Activated T-helper 1 cell treated with anti-CD3 and anti-CD28 coated beads, Interleukin-12 subunit alpha, Interleukin-12 subunit beta, Interleukin-2, Interleukin-4 antibody, amounts not matched to agents 30 ng/mL and 10 ng/mL and 1 ng/mL, durations not matched to agents 14 hours and 24 hours and 36 hours (primary cell): ENCODE measurements around the gene TEAD1. TPM values are rescaled to one million over a fixed set of nuclear protein-coding genes. Genes with fewer than 3 reads are reported as not detected.

Experiments
- DNase-seq: peaks from one replicate; pipeline ENCODE4 v3.0.0; 2021; ENCODE audit warnings: low spot score
- H3K27ac Mint-ChIP-seq: one replicate; pipeline ENCODE4 v1.8.0; 2021; ENCODE audit warnings: mild to moderate bottlenecking, mixed read lengths
- H3K27me3 Mint-ChIP-seq: one replicate; pipeline ENCODE4 v1.8.0; 2022; ENCODE audit warnings: mild to moderate bottlenecking, moderate library complexity, mixed read lengths; ENCODE audit not compliant: insufficient read depth
- H3K36me3 Mint-ChIP-seq: one replicate; pipeline ENCODE4 v1.8.0; 2021; ENCODE audit warnings: low read depth, mixed read lengths
- H3K4me1 Mint-ChIP-seq: one replicate; pipeline ENCODE4 v1.8.0; 2021; ENCODE audit warnings: low read depth, mixed read lengths
- H3K4me3 Mint-ChIP-seq: one replicate; pipeline ENCODE4 v1.8.0; 2021; ENCODE audit warnings: mild to moderate bottlenecking, moderate library complexity, mixed read lengths
- H3K9me3 Mint-ChIP-seq: one replicate; pipeline ENCODE4 v1.8.0; 2021; ENCODE audit warnings: mixed read lengths
- intact Hi-C: fragments of 100-400 bp; cut with micrococcal nuclease; formaldehyde crosslinking; loops from one replicate; pipeline ENCODE4 v1.15.1; 2024
- total RNA-seq: library from RNA; stranded (reverse); gene quantifications from 2 replicates; pipeline ENCODE4 v1.2.3, GENCODE V29; 2022

The TEAD1 gene
- total RNA-seq, 1 donor from 2014 or later = 0.41 TPM

DNA sequence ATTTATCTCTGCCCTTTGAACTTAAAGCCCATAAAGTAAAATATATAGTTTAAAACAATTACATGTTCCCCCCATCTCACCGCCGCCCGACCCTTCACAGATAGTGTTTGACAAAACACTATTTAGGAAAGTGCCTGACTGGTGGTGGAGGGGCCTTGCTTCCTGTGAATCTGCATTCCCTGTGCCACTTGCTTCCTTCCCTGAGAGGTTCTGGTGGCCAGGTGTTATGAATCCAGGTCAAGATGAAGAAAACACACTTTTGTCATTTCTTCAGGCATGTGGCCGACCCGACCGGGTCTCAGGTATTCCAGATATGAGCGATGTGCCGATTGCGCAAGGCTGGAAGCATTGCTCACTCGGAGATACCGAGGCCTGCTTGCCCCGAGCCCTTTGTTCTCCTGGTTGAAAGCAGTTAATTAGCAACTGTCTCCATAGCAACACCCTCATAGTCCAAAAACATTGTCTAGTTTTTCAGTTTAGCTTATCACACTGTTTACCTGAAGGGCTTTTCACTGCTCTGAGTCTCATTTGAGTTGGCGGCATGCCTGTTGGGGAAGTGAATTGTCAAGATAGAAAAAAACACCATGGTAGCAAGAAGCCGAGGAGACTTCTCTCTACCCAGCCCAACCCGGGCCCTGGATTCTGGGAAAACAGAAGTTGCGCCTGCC lies 128.3 kb downstream of the TEAD1 start:
- no peak overlapping the region for H3K4me3 Mint-ChIP-seq

DNA sequence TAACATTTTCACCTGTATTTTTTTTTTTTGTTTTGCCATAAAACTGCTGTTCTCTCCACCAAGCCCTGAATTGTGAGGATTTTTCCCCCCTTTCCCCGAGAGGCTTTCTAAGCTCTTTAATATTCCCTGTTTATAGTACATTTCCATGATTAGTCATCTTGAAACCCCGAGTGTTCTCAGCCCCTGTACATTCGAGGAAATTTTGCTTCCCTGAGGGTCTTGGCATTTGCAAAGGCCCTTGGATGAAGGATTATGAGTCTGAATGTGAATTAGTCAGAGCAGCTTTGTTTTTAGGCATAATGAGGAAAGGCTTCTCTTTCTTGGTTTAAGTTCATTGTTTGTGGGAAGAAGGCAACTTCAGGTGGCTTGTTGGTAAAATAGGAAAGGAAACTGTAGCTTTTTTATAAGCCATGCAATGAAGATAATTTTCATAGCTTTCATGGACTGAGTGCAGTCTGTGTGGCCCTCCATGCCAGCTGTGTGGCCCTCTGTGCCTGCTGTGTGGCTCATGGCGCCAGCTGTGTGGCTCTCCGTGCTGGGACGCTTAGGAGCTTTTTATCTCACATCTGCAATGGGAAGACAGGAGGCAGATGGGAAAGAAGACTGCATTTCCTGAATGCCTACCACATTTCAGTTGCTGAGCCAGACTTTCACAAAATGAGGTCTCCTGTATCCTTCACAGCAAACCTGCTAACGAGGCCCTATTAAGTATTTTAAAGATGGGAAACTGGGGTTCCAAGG lies 129.0 kb downstream of the TEAD1 start:
- H3K9me3 Mint-ChIP-seq = no peaks in the 10 kb centered on the region
- no peak overlapping the region for H3K27ac Mint-ChIP-seq
- H3K36me3 Mint-ChIP-seq = no peaks in the 10 kb centered on the region
- intact Hi-C loops = no loop called here
- H3K27me3 Mint-ChIP-seq = peaks cover 34% of the 10 kb centered on the region
- no peak overlapping the region for H3K4me3 Mint-ChIP-seq
- peaks cover 17% of the 10 kb centered on the region for H3K4me1 Mint-ChIP-seq
- DNase-seq = no peak

More for the DNA sequence above, 128.3 kb downstream of the TEAD1 start:
- Mint-ChIP-seq H3K36me3 (no peaks in the 10 kb centered on the region), H3K27me3 (peaks cover 36% of the 10 kb centered on the region), H3K9me3 (no peaks in the 10 kb centered on the region), H3K27ac (no peak overlapping the region), H3K4me1 (peaks cover 10% of the 10 kb centered on the region)
- DNase-seq = no peak
- intact Hi-C loops = no loop called here

DNA sequence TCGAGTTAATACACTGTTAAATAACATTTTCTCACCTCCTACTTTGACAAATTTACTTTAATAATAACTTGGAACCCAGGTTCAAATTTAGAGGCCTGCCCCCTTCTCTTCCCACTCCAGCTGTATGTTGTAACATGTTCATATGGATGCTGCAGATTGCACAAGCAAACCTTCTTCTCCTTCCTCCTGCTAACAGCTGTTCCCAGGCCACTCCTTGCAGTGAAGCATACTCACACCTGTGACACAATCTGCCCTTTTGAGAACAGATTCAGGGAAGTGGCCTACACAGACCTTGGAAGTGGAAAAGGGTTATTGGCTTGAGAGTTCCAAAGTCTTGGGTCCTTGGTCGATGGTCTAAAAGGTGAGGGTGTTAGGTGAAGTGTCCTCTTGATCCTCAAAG lies 131.9 kb downstream of the TEAD1 start:
- no peaks in the 10 kb centered on the region for H3K36me3 Mint-ChIP-seq
- no peak overlapping the region for H3K4me3 Mint-ChIP-seq
- no peaks in the 10 kb centered on the region for H3K9me3 Mint-ChIP-seq
- no peak overlapping the region for H3K27ac Mint-ChIP-seq
- intact Hi-C loops = no loop called here
- H3K27me3 Mint-ChIP-seq = peaks cover 17% of the 10 kb centered on the region
- H3K4me1 Mint-ChIP-seq = peaks cover 41% of the 10 kb centered on the region
- no peak for DNase-seq

DNA sequence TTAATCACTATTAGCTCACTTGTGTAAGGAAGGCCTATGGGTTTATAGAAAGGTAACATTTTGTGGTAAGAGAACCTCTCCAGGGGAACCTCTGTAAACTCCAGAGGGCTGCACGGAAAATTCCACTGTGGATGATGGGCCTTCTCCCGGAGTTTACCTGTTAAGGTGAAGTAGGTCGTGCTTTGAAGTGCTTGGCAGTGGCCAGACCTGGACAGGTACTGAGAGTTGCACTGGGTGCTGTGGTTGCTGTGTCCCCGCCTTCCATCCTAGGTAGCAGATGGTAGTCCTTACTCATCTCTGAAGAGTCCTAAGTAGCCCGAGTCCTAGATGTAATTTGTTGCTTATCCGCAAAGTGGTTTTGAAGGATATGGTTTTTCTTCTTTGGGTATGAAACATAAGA lies 133.4 kb downstream of the TEAD1 start:
- H3K36me3 Mint-ChIP-seq = no peaks in the 10 kb centered on the region
- DNase-seq = no peak
- no peak overlapping the region for H3K4me3 Mint-ChIP-seq
- H3K9me3 Mint-ChIP-seq = no peaks in the 10 kb centered on the region
- intact Hi-C loops = no loop called here
- H3K4me1 Mint-ChIP-seq = peaks cover 53% of the 10 kb centered on the region
- peaks cover 16% of the 10 kb centered on the region for H3K27me3 Mint-ChIP-seq
- no peak overlapping the region for H3K27ac Mint-ChIP-seq

DNA sequence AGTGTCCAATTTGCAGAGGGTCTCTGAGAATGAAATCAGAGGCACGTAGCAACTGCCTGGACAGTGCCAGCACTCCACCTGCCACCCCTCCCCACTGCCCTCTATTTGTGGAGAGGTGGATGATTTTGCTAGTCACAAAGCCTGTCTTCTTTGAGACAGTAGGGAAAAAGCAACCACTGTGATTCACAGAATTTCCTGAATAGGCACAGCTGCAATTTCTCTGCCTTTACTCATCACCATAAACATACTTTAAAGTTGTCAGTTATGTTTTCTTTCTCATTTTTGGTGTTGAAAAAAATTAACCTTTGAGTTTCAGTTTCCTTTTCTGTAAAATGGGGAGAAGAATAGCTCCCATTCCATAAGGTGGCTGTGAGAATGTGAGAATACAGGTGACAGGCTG lies 134.3 kb downstream of the TEAD1 start:
- Mint-ChIP-seq H3K9me3 (no peaks in the 10 kb centered on the region), H3K36me3 (no peaks in the 10 kb centered on the region), H3K4me3 (no peak overlapping the region), H3K27me3 (peaks cover 13% of the 10 kb centered on the region), H3K4me1 (peaks cover 54% of the 10 kb centered on the region), H3K27ac (no peak overlapping the region)
- intact Hi-C loops = no loop called here
- no peak for DNase-seq

DNA sequence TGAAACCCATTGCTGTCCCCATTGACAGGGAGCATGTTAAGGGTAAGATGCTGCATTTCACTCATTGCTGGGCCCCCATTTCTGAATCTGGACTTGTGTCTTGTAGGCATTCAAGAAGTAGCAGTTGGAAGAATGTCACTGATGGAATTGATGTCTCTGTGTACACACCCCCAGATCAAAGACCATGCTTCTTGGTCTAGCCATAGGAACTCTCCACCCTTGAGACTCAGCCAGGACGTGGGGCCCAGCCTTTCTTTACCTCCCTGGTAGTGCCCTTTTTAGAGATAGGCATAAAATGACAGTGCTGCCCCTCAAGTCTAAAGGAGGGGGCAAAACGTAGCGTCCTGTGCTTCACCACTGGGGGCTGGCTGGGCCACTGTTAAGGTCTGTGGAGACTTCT lies 135.1 kb downstream of the TEAD1 start:
- intact Hi-C loops = no loop called here
- H3K4me3 Mint-ChIP-seq = no peak overlapping the region
- H3K27ac Mint-ChIP-seq = no peak overlapping the region
- DNase-seq = no peak
- H3K36me3 Mint-ChIP-seq = no peaks in the 10 kb centered on the region
- H3K4me1 Mint-ChIP-seq = peaks cover 57% of the 10 kb centered on the region
- H3K9me3 Mint-ChIP-seq = no peaks in the 10 kb centered on the region
- peaks cover 9% of the 10 kb centered on the region for H3K27me3 Mint-ChIP-seq

DNA sequence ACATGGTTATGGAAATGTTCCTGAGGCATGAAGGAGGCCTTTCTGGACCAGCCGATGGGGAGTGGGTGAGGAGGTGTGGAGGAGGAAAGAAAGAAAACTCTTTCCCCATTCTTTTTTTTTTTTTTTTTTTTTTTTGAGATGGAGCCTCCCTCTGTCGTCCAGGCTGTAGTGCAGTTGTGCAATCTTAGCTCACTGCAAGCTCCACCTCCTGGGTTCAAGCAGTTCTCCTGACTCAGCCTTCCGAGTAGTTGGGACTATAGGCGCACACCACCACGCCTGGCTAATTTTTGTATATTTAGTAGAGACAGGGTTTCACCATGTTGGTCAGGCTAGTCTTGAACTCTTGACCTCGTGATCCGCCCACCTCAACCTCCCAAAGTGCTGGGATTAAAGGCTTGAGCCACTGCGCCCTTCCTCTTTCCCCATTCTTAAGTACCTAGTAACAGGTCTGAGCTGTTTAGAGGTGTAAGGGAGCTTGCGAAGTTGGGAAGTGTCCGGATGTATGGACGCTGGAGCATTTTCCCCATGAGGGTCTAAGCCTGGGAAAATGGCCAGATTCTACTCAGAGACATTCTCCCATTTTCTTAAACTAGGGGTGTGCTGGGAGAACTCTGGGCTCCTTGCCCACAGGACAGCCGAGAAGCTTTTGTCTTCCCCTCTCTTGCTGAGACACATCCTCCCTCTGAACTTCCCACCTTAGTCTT lies 135.8 kb downstream of the TEAD1 start:
- intact Hi-C loops = no loop called here
- H3K27ac Mint-ChIP-seq = no peak overlapping the region

DNA sequence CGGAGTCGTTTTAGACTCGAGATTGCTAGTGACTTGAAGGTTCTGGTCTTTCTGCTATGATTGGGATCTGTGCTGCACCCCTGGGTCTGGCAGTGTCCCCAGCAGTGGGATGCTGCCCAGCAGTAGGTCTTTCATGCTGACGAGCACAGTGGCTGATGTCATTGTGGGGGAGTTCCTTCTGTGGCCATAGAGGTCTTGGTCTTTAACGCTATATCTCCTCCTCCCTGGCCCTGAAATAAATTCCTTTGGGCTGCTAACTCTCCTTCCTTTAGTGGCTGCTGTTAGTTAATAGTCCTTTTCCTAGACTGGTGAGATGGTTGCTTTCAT lies 136.3 kb downstream of the TEAD1 start:
- DNase-seq = no peak
- Mint-ChIP-seq H3K4me1 (peaks cover 67% of the 10 kb centered on the region), H3K27me3 (peaks cover 11% of the 10 kb centered on the region), H3K27ac (no peak overlapping the region), H3K36me3 (no peaks in the 10 kb centered on the region), H3K9me3 (no peaks in the 10 kb centered on the region), H3K4me3 (no peak overlapping the region)
- intact Hi-C loops = no loop called here

More for the DNA sequence above, 135.8 kb downstream of the TEAD1 start:
- DNase-seq = no peak
- H3K9me3 Mint-ChIP-seq = no peaks in the 10 kb centered on the region
- peaks cover 63% of the 10 kb centered on the region for H3K4me1 Mint-ChIP-seq
- no peaks in the 10 kb centered on the region for H3K36me3 Mint-ChIP-seq
- no peak overlapping the region for H3K4me3 Mint-ChIP-seq
- H3K27me3 Mint-ChIP-seq = peaks cover 10% of the 10 kb centered on the region

DNA sequence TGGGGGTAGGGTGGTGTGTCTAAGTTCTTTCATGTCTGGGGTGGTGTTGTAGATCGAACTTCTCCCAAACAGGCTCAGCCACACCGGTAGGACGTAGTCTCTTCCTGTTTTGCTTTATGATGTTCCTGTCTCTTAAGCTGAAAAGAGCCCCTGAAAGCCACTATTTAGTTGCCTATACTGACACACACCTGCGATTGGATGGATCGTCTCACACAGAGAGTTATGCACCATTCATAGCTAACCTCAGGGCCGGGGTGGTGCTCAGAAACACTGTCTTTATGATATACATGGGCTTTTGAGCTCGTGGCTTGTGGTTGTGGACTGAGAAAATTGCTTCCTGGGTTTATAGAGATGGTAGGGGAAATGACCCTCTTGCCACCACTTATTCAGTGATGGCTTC lies 137.6 kb downstream of the TEAD1 start:
- DNase-seq = no peak
- H3K27me3 Mint-ChIP-seq = peaks cover 11% of the 10 kb centered on the region
- H3K9me3 Mint-ChIP-seq = no peaks in the 10 kb centered on the region
- H3K4me3 Mint-ChIP-seq = no peak overlapping the region
- no peak overlapping the region for H3K27ac Mint-ChIP-seq
- intact Hi-C loops = loop anchor here (1.0 kb wide), 1 partner anchor 44 kb away; no protein-coding TSS in a partner anchor
- no peaks in the 10 kb centered on the region for H3K36me3 Mint-ChIP-seq
- peaks cover 73% of the 10 kb centered on the region for H3K4me1 Mint-ChIP-seq

DNA sequence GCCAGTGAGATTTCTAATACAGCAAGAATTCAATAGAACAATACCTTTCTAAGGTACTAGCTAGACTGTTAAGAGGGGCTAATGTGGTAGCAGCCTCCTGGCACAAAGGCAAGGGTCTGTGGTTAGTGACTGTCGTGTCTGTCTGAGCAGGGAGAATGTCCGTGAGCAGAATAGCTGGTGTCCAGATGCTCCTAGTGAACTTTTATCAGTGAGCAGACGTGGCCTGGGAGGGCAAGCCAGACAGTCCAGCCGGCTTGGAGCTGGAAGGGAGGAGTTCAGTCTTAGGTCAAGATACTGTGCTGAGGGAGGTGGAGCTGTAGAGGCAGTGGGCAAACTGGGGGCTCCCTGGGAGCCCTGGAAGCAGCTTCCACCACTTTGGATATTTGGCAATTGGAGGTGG lies 138.6 kb downstream of the TEAD1 start:
- no peak overlapping the region for H3K27ac Mint-ChIP-seq
- H3K36me3 Mint-ChIP-seq = no peaks in the 10 kb centered on the region
- no peak for DNase-seq
- intact Hi-C loops = no loop called here
- no peak overlapping the region for H3K4me3 Mint-ChIP-seq
- peaks cover 65% of the 10 kb centered on the region for H3K4me1 Mint-ChIP-seq
- no peaks in the 10 kb centered on the region for H3K9me3 Mint-ChIP-seq
- H3K27me3 Mint-ChIP-seq = peaks cover 11% of the 10 kb centered on the region

DNA sequence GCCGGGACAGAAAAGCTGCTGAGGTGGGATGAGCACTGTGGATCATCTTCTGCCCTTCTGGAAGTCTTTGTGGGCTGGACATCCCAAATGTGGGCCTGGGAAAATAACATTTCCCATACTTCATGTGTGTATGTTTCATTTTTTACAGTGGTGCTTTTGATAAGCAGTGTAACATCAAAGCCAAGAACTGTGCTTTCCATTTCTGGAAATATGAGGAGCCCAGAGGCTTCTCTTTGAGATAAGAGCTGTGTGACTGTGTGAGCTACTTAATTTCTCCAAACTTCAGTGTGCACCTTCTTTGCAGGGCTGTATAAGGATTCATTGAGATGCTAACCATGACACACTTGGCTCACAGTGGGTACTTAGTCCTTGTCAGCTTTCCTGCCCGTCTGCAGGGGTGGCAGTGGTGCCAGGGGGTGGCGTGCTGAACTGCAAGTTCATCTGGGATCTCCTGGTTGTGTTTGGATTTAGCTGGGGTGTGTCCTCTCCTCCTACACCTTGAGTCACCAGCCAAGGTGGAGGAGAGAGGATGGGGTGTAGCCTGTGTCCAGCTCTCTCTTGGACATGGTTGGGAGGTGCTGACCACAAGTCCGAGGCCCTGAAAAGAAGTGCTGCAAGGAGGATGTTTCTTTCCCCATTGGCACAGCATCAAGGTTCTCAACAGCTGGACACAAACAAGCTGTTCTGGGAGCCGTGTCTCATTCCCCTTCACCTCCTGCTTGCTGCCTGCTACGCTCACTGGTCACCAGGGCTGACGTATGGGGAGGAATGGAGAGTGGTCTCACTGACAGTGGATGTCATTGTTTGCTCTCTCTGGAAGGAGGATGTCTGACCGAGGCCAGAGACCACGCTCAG lies 139.4 kb downstream of the TEAD1 start:
- no peaks in the 10 kb centered on the region for H3K36me3 Mint-ChIP-seq
- intact Hi-C loops = no loop called here
- peaks cover 57% of the 10 kb centered on the region for H3K4me1 Mint-ChIP-seq
- H3K27ac Mint-ChIP-seq = no peak overlapping the region
- peaks cover 11% of the 10 kb centered on the region for H3K27me3 Mint-ChIP-seq
- no peak for DNase-seq
- no peak overlapping the region for H3K4me3 Mint-ChIP-seq
- H3K9me3 Mint-ChIP-seq = no peaks in the 10 kb centered on the region

DNA sequence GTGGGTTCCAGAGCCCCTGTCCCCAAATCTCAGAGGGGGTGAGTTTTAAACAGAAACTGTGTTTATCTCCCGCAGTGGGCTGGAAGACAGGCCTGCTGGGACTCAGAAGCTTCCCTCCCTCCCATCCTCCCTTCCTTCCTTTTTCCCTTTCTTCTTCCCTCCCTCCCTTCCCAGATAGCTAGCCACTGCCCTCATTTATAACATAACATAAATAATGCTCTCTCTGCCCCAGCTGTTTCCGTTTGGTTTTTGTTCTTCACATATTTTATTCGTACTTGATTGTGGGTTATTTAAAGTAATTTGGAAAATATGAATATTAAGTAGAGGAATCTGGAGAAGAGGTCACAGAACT lies 140.9 kb downstream of the TEAD1 start:
- no peak for DNase-seq
- no peaks in the 10 kb centered on the region for H3K9me3 Mint-ChIP-seq
- peaks cover 11% of the 10 kb centered on the region for H3K27me3 Mint-ChIP-seq
- intact Hi-C loops = no loop called here
- H3K36me3 Mint-ChIP-seq = no peaks in the 10 kb centered on the region
- H3K27ac Mint-ChIP-seq = no peak overlapping the region
- peaks cover 46% of the 10 kb centered on the region for H3K4me1 Mint-ChIP-seq
- no peak overlapping the region for H3K4me3 Mint-ChIP-seq
